ENCODE results near the gene HPN. TPM values are rescaled to one million over a fixed set of nuclear protein-coding genes. Genes with fewer than 3 reads are reported as not detected.

HPN gene
- total and polyA plus RNA-seq, 10 of the 15 experiments (the other 5 are each of a cell fraction or from before 2014, with no cell fraction given), result 0.21 to 0.35 TPM; not detected in 8

- Histone ChIP-seq H3K4me2 (ENCODE audit: control insufficient read depth, insufficient read depth) (no peak overlapping the region), H3K27me3 (replicated peaks in 1 of 2; ENCODE audit: control insufficient read depth in 2 of 2, insufficient read depth in 2 of 2, low read length in 1 of 2) (peaks cover 0 to 2% of the 10 kb centered on the region in 2 experiments; a peak in 1 of 4 replicates), H3K27ac (ENCODE audit: control insufficient read depth, insufficient read depth) (no peak overlapping the region), H3K36me3 (ENCODE audit: control insufficient read depth in 2 of 2, insufficient read depth in 2 of 2, low read length in 1 of 2) (no peaks in the 10 kb centered on the region), H3K9ac (ENCODE audit: control insufficient read depth, insufficient read depth, low read length) (no peak overlapping the region), H3K4me1 (ENCODE audit: control insufficient read depth, insufficient read depth, low read length) (no peaks in the 10 kb centered on the region), H3K79me2 (ENCODE audit: control insufficient read depth, insufficient read depth, low read length) (no peaks in the 10 kb centered on the region), H4K20me1 (ENCODE audit: control insufficient read depth, insufficient read depth) (no peaks in the 10 kb centered on the region), H3K4me3 (no peak overlapping the region), H3K9me3 (replicated peaks; ENCODE audit: control insufficient read depth, insufficient read depth, low read length) (no peaks in the 10 kb centered on the region; the same call in 2 of the 3 replicates), H2AFZ (ENCODE audit: control insufficient read depth, low read depth, low read length) (no peak overlapping the region)
- WGBS (ENCODE audit: insufficient coverage, insufficient replicate concordance, low lambda C conversion rate, missing lambda C conversion rate), result 86% methylated on average over 7 of the region's 9 CpGs
- SMC1A ChIA-PET (ENCODE audit: uncharacterized antibody, unreplicated experiment), result interaction anchor here (1.2 kb wide), 1 partner anchor 29 kb away, joined by 3 read pairs; no protein-coding TSS in a partner anchor
- FAIRE-seq, result no peak
- POLR2A ChIA-PET, result no interaction called here
- RAD21 ChIA-PET (ENCODE audit: unreplicated experiment), result no interaction called here
- CTCF ChIA-PET, result interaction anchor here (0.8 kb wide), 1 partner anchor 35 kb away, joined by 3 read pairs; no protein-coding TSS in a partner anchor
- ATAC-seq, result no peak
- DNase-seq (ENCODE audit: low read depth, low spot score), result no peak
- in situ Hi-C loops (cut with MboI) (no loop called here), intact Hi-C loops (cut with micrococcal nuclease; ENCODE audit: unreplicated experiment) (no loop called here)
- no peak for TF ChIP-seq EGR1 (IDR thresholded peaks at IDR 0.05; ENCODE audit: borderline replicate concordance in 1 of 2, low read depth in 2 of 2, low read length in 2 of 2)
- TF ChIP-seq TAF1 (IDR thresholded peaks at IDR 0.05; ENCODE audit: borderline replicate concordance, low read depth, low read length), result no peak
- TF ChIP-seq HDAC6 (IDR thresholded peaks at IDR 0.05; ENCODE audit: unreplicated experiment), result no peak
- no peak for TF ChIP-seq SIX5 (IDR thresholded peaks at IDR 0.05; ENCODE audit: low read depth, low read length, severe bottlenecking)
- BruUV-seq (replicated peaks), result no TSS peak
Measured at GRCh38 chr19:35106291-35106583, 64.7 kb downstream of the HPN start.

- in situ Hi-C loops (cut with MboI), result no loop called here
- 18% methylated on average over 2 of the region's 2 CpGs for WGBS (ENCODE audit: insufficient coverage, insufficient replicate concordance, low lambda C conversion rate, missing lambda C conversion rate)
- no TSS peak for BruUV-seq (replicated peaks)
Measured at GRCh38 chr19:35106898-35107541, 65.5 kb downstream of the HPN start.

More at GRCh38 chr19:35106898-35107541, 65.5 kb downstream of the HPN start:
- DNase-seq (ENCODE audit: low read depth, low spot score) (no peak), FAIRE-seq (no peak), ATAC-seq (no peak)
- Histone ChIP-seq H3K36me3 (ENCODE audit: control insufficient read depth in 2 of 2, insufficient read depth in 2 of 2, low read length in 1 of 2) (no peaks in the 10 kb centered on the region), H3K27ac (ENCODE audit: control insufficient read depth, insufficient read depth) (no peak overlapping the region), H3K9me3 (replicated peaks; ENCODE audit: control insufficient read depth, insufficient read depth, low read length) (no peaks in the 10 kb centered on the region; the same call in 2 of the 3 replicates), H3K79me2 (ENCODE audit: control insufficient read depth, insufficient read depth, low read length) (no peaks in the 10 kb centered on the region), H3K27me3 (replicated peaks in 1 of 2; ENCODE audit: control insufficient read depth in 2 of 2, insufficient read depth in 2 of 2, low read length in 1 of 2) (peaks cover 0 to 2% of the 10 kb centered on the region in 2 experiments; a peak in 1 of 4 replicates), H3K4me1 (ENCODE audit: control insufficient read depth, insufficient read depth, low read length) (no peaks in the 10 kb centered on the region), H3K4me3 (no peak overlapping the region), H2AFZ (ENCODE audit: control insufficient read depth, low read depth, low read length) (no peak overlapping the region), H3K9ac (ENCODE audit: control insufficient read depth, insufficient read depth, low read length) (no peak overlapping the region), H4K20me1 (ENCODE audit: control insufficient read depth, insufficient read depth) (no peaks in the 10 kb centered on the region), H3K4me2 (ENCODE audit: control insufficient read depth, insufficient read depth) (no peak overlapping the region)
- SMC1A ChIA-PET (ENCODE audit: uncharacterized antibody, unreplicated experiment), result interaction anchor here (0.6 to 1.2 kb wide), 2 partner anchors 29 to 40 kb away, joined by 3 read pairs; no protein-coding TSS in a partner anchor
- POLR2A ChIA-PET, result interaction anchor here (1.1 kb wide), 1 partner anchor 17 kb away, joined by 3 read pairs; no protein-coding TSS in a partner anchor
- RAD21 ChIA-PET (ENCODE audit: unreplicated experiment), result no interaction called here
- CTCF ChIA-PET, result interaction anchor here (0.8 kb wide), 1 partner anchor 35 kb away, joined by 3 read pairs; no protein-coding TSS in a partner anchor
- TF ChIP-seq EP300 (IDR thresholded peaks at IDR 0.05; ENCODE audit: borderline replicate concordance in 1 of 2, control insufficient read depth in 1 of 2, low read depth in 2 of 2, low read length in 2 of 2) (no peak), SUZ12 (IDR thresholded peaks at IDR 0.05; ENCODE audit: unreplicated experiment) (no peak)
- intact Hi-C loops (cut with micrococcal nuclease; ENCODE audit: unreplicated experiment), result no loop called here
